Measurements from ENCODE around the gene DPP7.
"Not testable (repeated sequence)": the region's sequence is repeated elsewhere in the genome, so short reads cannot be mapped to it uniquely, and the experiment has no call there.

The DPP7 gene

GRCh38 chr9:137128158-137128861, 13.8 kb upstream of the DPP7 start:
- DNase-seq, result no peak

- DNase-seq, result no peak
These were observed 13.0 kb upstream of the DPP7 start for GRCh38 chr9:137127301-137128157.

GRCh38 chr9:137126786-137127185, 12.3 kb upstream of the DPP7 start:
- no peak for DNase-seq

- DNase-seq, result not testable (repeated sequence)
These were observed 9.5 kb upstream of the DPP7 start for GRCh38 chr9:137123952-137124462.

- no peak for DNase-seq
These were observed 8.9 kb upstream of the DPP7 start for GRCh38 chr9:137123468-137123837.

- DNase-seq, result not testable (repeated sequence)
These were observed 8.4 kb upstream of the DPP7 start for GRCh38 chr9:137122796-137123467.

- not testable (repeated sequence) for DNase-seq
These were observed 7.6 kb upstream of the DPP7 start for GRCh38 chr9:137121927-137122795.

GRCh38 chr9:137118092-137118603, 3.6 kb upstream of the DPP7 start:
- DNase-seq, result not testable (repeated sequence)

- DNase-seq, result no peak
These were observed 2.8 kb upstream of the DPP7 start for GRCh38 chr9:137117269-137117731.

GRCh38 chr9:137116728-137117127, 2.2 kb upstream of the DPP7 start:
- DNase-seq, result no peak

- DNase-seq, result no peak
These were observed 1.5 kb upstream of the DPP7 start for GRCh38 chr9:137116027-137116507.

GRCh38 chr9:137115394-137116026, 977 bp upstream of the DPP7 start:
- no peak for DNase-seq

GRCh38 chr9:137114220-137114612, 317 bp downstream of the DPP7 start:
- no peak for DNase-seq

GRCh38 chr9:137113385-137114159, 961 bp downstream of the DPP7 start:
- no peak for DNase-seq

- no peak for DNase-seq
These were observed 1.8 kb downstream of the DPP7 start for GRCh38 chr9:137112564-137113384.

GRCh38 chr9:137111788-137112563, 2.6 kb downstream of the DPP7 start:
- no peak for DNase-seq

GRCh38 chr9:137110911-137111787, 3.4 kb downstream of the DPP7 start:
- no peak for DNase-seq
